Mononuclear cell (primary cell): ENCODE results near the gene TXNDC2. TPM values are rescaled to one million over a fixed set of nuclear protein-coding genes. Genes with fewer than 3 reads are reported as not detected.
"Not testable (repeated sequence)": the region's sequence is repeated elsewhere in the genome, so short reads cannot be mapped to it uniquely, and the experiment has no call there.

Experiments
- H3K27me3 ChIP-seq: 2 replicates; pipeline ENCODE4 v1.6.0; 2011; ENCODE audit warnings: low read length, control low read depth; ENCODE audit not compliant: insufficient read depth
- H3K4me1 ChIP-seq: 2 replicates; pipeline ENCODE4 v1.5.1; 2011; ENCODE audit warnings: mild to moderate bottlenecking, low read length, control low read depth; ENCODE audit not compliant: insufficient read depth
- H3K4me3 ChIP-seq: 2 replicates; pipeline ENCODE4 v1.5.1; 2011; ENCODE audit warnings: mild to moderate bottlenecking, low read length, moderate library complexity
- H3K9me3 ChIP-seq: 2 replicates; pipeline ENCODE4 v1.5.1; 2011; ENCODE audit warnings: low read depth, mild to moderate bottlenecking, control low read depth, low read length
- total RNA-seq: library from RNA; depleted of rRNA; stranded (reverse); fragments of >200 nt; gene quantifications from one replicate; pipeline ENCODE4 v1.2.3, GENCODE V29; 2012

TXNDC2 gene
- total RNA-seq, 1 donor = 0.10 TPM

DNA sequence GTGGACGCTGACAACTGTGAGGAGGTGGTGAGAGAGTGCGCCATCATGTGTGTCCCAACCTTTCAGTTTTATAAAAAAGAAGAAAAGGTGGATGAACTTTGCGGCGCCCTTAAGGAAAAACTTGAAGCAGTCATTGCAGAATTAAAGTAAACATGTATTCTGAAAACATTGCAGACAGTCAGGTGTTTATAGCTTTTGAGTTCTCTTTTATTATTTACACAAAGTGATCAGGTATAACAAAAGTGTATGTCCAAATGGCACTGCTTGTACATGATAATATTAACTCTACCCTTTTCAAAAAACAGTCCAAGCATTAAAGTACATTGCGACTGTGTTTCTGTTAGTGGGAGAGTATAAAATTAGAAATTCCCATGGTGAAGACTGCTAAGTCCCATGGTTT is 2.2 kb downstream of the TXNDC2 start:
- Histone ChIP-seq H3K4me1 (no peaks in the 10 kb centered on the region), H3K4me3 (no peak overlapping the region), H3K9me3 (no peaks in the 10 kb centered on the region), H3K27me3 (no peaks in the 10 kb centered on the region)

GRCh38 chr18:9890196-9890595 is 4.4 kb downstream of the TXNDC2 start:
- H3K4me1 ChIP-seq = no peaks in the 10 kb centered on the region
- H3K9me3 ChIP-seq = no peaks in the 10 kb centered on the region
- H3K27me3 ChIP-seq = no peaks in the 10 kb centered on the region

GRCh38 chr18:9890957-9891356 is 5.2 kb downstream of the TXNDC2 start:
- H3K9me3 ChIP-seq = no peaks in the 10 kb centered on the region
- H3K27me3 ChIP-seq = no peaks in the 10 kb centered on the region
- no peak overlapping the region for H3K4me3 ChIP-seq
- no peaks in the 10 kb centered on the region for H3K4me1 ChIP-seq

More at GRCh38 chr18:9890196-9890595, 4.4 kb downstream of the TXNDC2 start:
- no peak overlapping the region for H3K4me3 ChIP-seq

GRCh38 chr18:9891515-9891914 is 5.7 kb downstream of the TXNDC2 start:
- H3K4me3 ChIP-seq, H3K9me3 ChIP-seq, H3K4me1 ChIP-seq, H3K27me3 ChIP-seq: not testable (repeated sequence)

GRCh38 chr18:9894454-9895068 is 8.8 kb downstream of the TXNDC2 start:
- Histone ChIP-seq H3K4me1 (no peaks in the 10 kb centered on the region), H3K9me3 (no peaks in the 10 kb centered on the region), H3K27me3 (no peaks in the 10 kb centered on the region), H3K4me3 (no peak overlapping the region)

DNA sequence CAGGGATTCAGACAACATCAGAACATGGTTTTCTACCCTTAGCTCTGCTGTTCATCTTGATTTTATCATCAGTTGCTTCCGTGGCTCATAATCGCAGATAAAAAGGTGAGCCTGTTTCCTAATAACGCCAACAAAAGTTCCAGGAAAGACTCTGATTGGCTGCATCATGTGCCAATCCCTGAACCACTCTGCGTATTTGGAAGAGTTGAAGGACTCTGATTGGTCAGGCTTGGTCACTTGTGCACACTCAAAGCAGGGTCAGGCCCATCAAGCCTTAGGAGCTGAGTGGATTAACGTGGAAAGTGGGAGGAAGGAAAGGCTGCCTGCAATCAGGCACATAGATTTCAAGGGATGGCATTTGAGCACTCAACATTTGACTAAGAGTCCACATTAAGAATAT is 11.4 kb downstream of the TXNDC2 start:
- no peaks in the 10 kb centered on the region for H3K27me3 ChIP-seq
- H3K4me3 ChIP-seq = no peak overlapping the region
- H3K9me3 ChIP-seq = no peaks in the 10 kb centered on the region
- no peaks in the 10 kb centered on the region for H3K4me1 ChIP-seq

- not testable (repeated sequence) for H3K4me1 ChIP-seq, H3K27me3 ChIP-seq, H3K9me3 ChIP-seq, H3K4me3 ChIP-seq
Measured at GRCh38 chr18:9897787-9898291, 12.1 kb downstream of the TXNDC2 start.

DNA sequence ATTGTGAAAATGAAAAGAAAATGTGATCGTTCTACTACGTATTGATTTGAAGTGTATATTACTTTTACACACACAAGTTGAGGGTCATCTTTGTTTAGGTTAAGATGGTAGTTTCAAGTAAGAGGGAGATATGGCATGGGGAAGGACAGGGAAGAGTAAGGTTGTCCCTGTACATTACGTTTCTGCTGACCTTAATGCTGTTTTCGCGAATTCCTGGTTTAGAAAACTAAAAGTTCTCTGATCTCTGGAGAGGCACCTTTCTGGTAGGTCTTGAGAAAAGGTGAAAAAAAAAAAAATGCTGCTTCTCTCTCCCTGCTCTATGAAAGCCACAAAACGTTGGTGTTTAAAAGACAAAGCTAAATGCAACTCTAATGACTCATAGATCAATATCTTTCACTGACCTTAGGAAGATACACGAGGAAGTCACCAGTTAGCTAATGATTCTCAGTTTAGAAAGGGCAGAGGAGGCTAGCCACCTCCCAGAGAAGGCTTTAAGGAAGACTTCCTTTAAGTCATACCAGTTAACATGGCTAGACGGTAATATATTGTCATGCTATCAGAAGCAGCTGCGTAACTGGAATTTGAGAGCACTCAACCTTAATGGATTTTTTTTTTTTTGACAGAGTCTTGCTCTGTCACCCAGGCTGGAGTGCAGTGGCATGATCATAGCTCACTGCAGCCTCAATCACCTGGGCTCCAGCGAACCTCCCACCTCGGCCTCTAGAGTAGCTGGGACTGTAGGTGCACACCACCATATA is 13.2 kb downstream of the TXNDC2 start:
- Histone ChIP-seq H3K4me3 (no peak overlapping the region), H3K4me1 (no peaks in the 10 kb centered on the region), H3K9me3 (no peaks in the 10 kb centered on the region), H3K27me3 (no peaks in the 10 kb centered on the region)

DNA sequence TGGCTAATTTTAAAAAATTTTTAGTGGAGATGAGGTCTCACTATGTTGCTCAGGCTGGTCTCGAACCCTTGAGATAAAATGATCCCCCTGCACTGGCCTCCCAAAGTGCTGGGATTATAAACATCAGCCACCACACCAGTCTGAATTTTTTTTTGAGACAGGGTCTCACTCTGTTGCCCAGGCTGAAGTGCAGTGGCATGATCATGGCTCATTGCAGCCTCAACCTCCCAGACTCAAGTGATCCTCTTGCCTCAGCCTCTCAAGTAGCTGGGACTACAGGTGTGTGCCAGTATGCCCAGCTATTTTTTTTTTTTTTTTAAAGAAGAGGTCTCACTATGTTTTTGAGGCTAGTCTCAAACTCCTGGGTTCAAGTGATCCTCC is 13.8 kb downstream of the TXNDC2 start:
- H3K4me1 ChIP-seq, H3K4me3 ChIP-seq, H3K9me3 ChIP-seq, H3K27me3 ChIP-seq: not testable (repeated sequence)

- H3K27me3 ChIP-seq = no peaks in the 10 kb centered on the region
- H3K4me1 ChIP-seq = peaks cover 1% of the 10 kb centered on the region
- no peak overlapping the region for H3K4me3 ChIP-seq
- no peaks in the 10 kb centered on the region for H3K9me3 ChIP-seq
Measured at GRCh38 chr18:9900699-9901098, 14.9 kb downstream of the TXNDC2 start.

- peaks cover 5% of the 10 kb centered on the region for H3K4me1 ChIP-seq
- H3K27me3 ChIP-seq = no peaks in the 10 kb centered on the region
- no peaks in the 10 kb centered on the region for H3K9me3 ChIP-seq
- no peak overlapping the region for H3K4me3 ChIP-seq
Measured at GRCh38 chr18:9901377-9901776, 15.6 kb downstream of the TXNDC2 start.

DNA sequence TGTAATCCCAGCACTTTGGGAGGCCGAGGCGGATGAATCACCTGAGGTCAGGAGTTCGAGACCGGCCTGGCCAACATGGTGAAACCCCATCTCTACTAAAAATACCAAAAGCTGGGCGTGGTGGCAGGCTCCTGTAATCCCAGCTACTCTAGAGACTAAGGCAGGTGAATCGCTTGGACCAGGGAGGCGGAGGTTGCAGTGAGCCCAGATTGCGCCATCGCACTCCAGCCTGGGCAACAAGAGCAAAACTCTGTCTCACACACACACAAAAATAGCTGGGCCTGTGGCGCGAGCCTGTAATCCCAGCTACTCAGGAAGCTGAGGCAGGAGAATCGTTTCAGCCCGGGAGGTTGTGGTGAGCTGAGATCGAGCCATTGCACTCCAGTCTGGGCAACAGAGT is 16.5 kb downstream of the TXNDC2 start:
- H3K9me3 ChIP-seq, H3K4me3 ChIP-seq, H3K4me1 ChIP-seq, H3K27me3 ChIP-seq: not testable (repeated sequence)

DNA sequence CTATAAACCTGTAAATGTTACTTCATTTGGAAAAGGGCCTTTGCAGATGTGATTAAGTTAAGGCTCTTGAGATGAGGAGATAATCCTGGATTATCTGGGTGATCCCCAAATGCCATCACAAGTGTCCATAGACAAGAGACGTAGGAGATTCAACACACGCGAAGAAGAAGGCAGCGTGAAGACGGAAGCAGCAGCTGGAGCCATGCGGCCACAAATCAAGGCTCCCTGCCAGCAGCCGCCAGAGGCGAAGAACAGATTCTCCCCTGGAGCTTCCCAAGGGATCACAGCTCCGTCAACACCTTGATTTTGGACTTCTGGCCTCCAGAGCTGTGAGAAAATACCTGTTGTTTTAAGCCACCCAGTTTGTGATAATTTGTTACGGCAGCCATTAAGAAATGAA is 17.1 kb downstream of the TXNDC2 start:
- Histone ChIP-seq H3K4me3 (no peak overlapping the region), H3K9me3 (no peaks in the 10 kb centered on the region), H3K27me3 (no peaks in the 10 kb centered on the region), H3K4me1 (peaks cover 5% of the 10 kb centered on the region)

DNA sequence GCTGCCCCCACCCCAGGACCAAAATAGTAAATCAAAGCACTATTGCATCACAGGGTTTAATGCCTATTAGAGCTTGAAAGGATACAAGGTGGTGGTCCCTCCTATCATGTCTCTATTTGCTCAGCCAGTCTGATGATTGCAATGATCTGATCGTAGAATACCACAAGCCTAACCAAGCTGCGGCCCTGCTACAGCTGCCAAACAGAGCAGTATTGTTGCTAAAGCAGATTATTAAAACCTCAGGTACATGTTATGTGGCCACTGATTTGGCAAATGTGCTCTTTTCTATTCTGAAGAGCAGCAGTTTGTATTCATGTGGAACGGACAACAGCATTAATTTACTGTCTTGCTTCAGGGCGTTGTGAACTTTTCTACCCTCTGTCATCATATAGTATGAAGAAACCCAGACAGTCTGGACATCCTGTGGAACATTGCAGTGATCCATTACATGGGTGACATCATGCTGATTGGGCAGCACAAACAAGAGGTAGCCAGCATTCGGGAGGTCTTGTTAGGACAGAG is 19.7 kb downstream of the TXNDC2 start:
- H3K4me1 ChIP-seq = peaks cover 10% of the 10 kb centered on the region
- H3K4me3 ChIP-seq = no peak overlapping the region
- H3K9me3 ChIP-seq = no peaks in the 10 kb centered on the region
- no peaks in the 10 kb centered on the region for H3K27me3 ChIP-seq

- Histone ChIP-seq H3K27me3 (no peaks in the 10 kb centered on the region), H3K4me1 (peaks cover 13% of the 10 kb centered on the region), H3K4me3 (no peak overlapping the region), H3K9me3 (no peaks in the 10 kb centered on the region)
Measured at GRCh38 chr18:9906481-9906880, 20.7 kb downstream of the TXNDC2 start.

DNA sequence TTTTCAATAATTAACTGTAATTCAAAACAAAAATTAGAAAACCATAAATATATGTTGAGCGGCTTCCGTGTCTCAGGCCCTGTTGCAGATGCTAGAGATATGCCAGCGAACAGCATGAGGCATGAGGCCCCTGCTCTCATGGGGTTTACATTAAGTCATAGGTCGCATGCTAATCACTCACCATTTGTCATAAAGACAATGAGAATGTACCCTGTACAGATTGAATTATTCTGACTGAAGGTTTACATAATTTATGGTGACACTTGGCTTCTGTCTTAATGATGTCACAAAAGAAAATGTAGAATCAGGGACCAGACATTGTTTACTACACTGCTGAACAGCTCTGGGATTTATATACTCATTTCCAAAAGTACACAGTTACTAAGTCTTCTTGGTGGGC is 22.1 kb downstream of the TXNDC2 start:
- no peak overlapping the region for H3K4me3 ChIP-seq
- H3K9me3 ChIP-seq = no peaks in the 10 kb centered on the region
- peaks cover 14% of the 10 kb centered on the region for H3K4me1 ChIP-seq
- no peaks in the 10 kb centered on the region for H3K27me3 ChIP-seq
